Upper lobe of left lung (tissue), 4 donors: ENCODE data around the gene HS3ST2.

Experiments
- CTCF ChIP-seq, 6 experiments: fragments of 450-650 bp in 4 of 6; fragments of 200-600 bp in 2 of 6; sonication (generic) in 2 of 6; IDR thresholded peaks; one replicate each; pipeline ENCODE4 v1.5.1; 2016 to 2019; ENCODE audit warnings: antibody characterized with exemption in 6 of 6
- EP300 ChIP-seq, 4 donors: sonication (generic); formaldehyde crosslinking; IDR thresholded peaks; one replicate each; pipeline ENCODE4 v1.5.1; 2017; ENCODE audit warnings: antibody characterized with exemption in 4 of 4, control low read depth in 2 of 4
- POLR2A ChIP-seq, 4 donors: fragments of 450-650 bp; IDR thresholded peaks; one replicate each; pipeline ENCODE4 v1.5.1; 2016 to 2017; ENCODE audit warnings: antibody characterized with exemption in 4 of 4, mild to moderate bottlenecking in 2 of 4

GRCh38 chr16:22886927-22887326 lies 73.0 kb downstream of the HS3ST2 start:
- no peak for TF ChIP-seq CTCF (IDR thresholded peaks at IDR 0.05)
- no peak for TF ChIP-seq POLR2A (IDR thresholded peaks at IDR 0.05)
- TF ChIP-seq EP300 (IDR thresholded peaks at IDR 0.05), result no peak
